GM10266 (cell line): ENCODE measurements around the gene DYSF.

Source experiments
- DNase-seq: peaks from one replicate; pipeline ENCODE4 v3.0.0; 2012; ENCODE audit errors: extremely low spot score
- TF ChIP-seq, protein P1 (sequence below): IDR thresholded peaks from 2 replicates; pipeline ENCODE4 v1.5.1; 2012; ENCODE audit warnings: mild to moderate bottlenecking, low read depth; ENCODE audit not compliant: control insufficient read depth, insufficient read depth; ENCODE audit errors: missing control alignments

DYSF gene

DNA sequence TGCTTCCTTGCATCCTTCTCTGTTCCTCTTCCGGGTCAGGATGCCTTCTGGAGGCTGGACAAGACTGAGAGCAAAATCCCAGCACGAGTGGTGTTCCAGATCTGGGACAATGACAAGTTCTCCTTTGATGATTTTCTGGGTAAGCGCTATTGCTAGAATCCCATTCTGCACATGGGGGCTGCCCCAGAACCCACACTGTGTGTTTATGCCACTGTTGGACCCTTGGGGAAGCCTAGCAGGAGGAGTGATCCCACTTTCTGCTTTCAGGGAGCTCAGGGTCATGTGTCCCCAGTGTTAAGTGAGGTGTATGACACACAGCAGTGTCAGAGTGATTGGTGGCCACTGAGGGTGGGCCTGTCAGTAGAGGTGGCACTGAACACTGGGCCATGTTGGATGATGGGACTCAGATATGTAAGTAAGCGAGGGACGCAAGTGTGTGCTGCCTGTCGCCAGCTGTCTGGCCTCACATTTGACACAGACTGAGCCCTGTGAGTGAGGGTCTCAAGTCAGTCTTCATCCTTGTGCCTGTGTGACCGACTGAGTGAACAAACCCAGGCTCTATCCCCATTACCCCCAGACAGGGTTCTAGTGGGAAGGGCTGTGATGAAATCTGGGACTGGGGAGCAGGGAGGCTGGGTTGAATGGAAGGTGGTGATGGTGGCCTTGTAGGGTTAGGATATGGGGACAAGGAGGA, 220.9 kb downstream of the DYSF start:
- DNase-seq: no peak
- TF ChIP-seq, protein P1, sequence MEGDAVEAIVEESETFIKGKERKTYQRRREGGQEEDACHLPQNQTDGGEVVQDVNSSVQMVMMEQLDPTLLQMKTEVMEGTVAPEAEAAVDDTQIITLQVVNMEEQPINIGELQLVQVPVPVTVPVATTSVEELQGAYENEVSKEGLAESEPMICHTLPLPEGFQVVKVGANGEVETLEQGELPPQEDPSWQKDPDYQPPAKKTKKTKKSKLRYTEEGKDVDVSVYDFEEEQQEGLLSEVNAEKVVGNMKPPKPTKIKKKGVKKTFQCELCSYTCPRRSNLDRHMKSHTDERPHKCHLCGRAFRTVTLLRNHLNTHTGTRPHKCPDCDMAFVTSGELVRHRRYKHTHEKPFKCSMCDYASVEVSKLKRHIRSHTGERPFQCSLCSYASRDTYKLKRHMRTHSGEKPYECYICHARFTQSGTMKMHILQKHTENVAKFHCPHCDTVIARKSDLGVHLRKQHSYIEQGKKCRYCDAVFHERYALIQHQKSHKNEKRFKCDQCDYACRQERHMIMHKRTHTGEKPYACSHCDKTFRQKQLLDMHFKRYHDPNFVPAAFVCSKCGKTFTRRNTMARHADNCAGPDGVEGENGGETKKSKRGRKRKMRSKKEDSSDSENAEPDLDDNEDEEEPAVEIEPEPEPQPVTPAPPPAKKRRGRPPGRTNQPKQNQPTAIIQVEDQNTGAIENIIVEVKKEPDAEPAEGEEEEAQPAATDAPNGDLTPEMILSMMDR: no peak

DNA sequence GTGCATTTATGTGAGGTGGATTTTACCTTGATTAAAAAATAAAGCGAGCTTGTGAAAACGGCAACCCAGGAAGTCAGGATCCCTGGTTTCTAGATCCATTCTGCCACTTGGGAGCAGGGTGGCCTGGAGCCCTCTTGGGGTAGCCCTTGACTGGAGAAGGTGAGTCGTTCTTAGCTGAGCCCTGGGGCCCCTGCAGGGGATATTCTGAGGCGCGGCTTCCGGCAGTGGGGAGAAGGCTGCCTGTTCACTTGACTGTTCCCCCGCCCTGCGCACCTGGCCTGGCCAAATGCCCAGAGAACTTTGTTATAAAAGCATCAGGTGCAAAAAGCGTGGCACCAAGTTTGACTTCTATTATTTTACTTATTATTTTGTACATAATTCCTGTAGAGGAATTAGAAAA, 221.9 kb downstream of the DYSF start:
- DNase-seq: no peak
- TF ChIP-seq, protein P1: no peak

DNA sequence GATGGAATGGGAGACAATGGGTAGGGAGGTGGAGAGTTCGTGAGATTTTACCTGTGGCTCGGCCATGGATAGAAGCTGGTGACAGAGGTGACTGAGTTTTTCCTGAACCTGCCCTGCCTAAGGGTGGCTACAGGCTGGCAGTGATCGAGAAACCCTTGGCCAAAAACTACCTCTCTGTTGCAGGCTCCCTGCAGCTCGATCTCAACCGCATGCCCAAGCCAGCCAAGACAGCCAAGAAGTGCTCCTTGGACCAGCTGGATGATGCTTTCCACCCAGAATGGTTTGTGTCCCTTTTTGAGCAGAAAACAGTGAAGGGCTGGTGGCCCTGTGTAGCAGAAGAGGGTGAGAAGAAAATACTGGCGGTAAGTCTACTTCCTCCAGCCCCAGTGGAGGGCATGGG, 225.5 kb downstream of the DYSF start:
- TF ChIP-seq, protein P1: no peak
- no peak for DNase-seq

DNA sequence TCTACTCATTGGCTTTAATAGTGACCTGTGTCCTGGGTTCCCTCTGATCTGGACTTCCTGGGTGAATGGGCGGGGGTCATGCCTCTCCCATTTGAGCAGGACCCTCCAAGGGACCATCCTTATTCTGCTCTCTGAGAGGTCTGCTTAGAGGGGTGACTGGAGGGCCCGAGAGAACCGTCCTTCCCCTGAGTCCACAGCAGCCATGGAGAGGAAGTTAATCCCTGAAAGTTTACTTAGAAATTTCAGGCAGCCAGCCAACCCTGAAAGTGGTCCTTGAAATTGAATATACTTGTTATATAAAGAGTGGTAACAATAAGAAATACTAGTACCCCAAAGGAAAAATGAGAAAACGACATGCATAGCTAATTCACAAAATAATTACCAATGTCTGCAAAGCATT, 226.1 kb downstream of the DYSF start:
- DNase-seq: no peak

DNA sequence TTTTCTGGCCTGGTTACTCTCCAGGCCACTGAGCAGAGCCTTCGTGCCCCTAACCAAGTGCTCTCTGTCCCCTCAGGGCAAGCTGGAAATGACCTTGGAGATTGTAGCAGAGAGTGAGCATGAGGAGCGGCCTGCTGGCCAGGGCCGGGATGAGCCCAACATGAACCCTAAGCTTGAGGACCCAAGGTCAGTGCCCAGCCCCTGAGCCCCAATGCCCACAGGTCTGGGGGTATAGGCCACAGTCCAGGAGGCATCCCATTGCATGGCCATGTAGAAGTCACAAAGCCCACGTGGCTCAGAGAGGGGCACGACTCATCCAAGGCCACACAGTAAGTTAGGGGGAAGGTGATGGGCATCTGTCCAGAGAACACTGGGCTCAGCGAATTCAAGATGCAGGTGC, 227.6 kb downstream of the DYSF start:
- DNase-seq: no peak
- TF ChIP-seq, protein P1: no peak

More for the DNA sequence above, 226.1 kb downstream of the DYSF start:
- TF ChIP-seq, protein P1: no peak

DNA sequence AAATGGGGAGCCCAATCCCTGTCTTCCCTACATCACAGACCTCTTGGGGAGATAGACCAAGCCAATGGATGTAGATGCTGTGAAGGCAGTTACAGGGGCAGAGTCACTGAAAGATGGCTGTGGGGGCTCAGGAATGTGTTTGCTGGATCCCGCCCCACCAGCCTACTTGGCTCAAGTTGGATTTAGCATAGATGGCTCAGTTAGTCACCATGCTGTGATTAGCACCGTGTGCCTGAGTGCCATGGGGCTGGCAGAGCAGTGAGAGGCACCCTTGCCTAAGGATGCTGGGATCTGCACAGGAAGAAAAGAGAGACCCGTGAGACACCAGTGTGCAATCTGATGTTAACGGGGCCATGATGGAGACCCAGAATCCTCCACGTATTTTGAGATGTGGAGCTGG, 228.3 kb downstream of the DYSF start:
- TF ChIP-seq, protein P1: no peak
- no peak for DNase-seq

DNA sequence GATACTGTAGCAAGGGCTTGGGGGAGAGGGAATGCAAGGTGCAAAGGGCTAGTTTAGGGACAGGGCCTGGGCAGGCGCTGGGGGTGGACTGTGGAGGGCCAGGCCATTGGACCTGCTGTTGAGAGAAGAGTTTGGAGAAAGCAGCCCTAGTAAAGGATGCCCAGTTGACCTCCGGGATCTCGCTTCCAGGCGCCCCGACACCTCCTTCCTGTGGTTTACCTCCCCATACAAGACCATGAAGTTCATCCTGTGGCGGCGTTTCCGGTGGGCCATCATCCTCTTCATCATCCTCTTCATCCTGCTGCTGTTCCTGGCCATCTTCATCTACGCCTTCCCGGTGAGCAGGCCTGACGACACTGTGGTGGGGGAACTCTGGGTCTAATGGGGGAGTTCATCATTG, 229.0 kb downstream of the DYSF start:
- no peak for DNase-seq

More for the DNA sequence above, 229.0 kb downstream of the DYSF start:
- TF ChIP-seq, protein P1: no peak
